Measurements from ENCODE around the gene NHP2. TPM values are rescaled to one million over a fixed set of nuclear protein-coding genes. Genes with fewer than 3 reads are reported as not detected.
"Not testable (repeated sequence)": the region's sequence is repeated elsewhere in the genome, so short reads cannot be mapped to it uniquely, and the experiment has no call there.

The NHP2 gene
- polyA plus RNA-seq (2012; ENCODE audit: low read depth, missing spikeins), result 273 TPM

- peak; percentile 55; the same call in 1 of the 2 replicates for TF ChIP-seq POLR2A (IDR thresholded peaks at IDR 0.05; ENCODE audit: low read depth, low read length)
- peak; percentile 45 for TF ChIP-seq PAX5 (IDR thresholded peaks at IDR 0.05; ENCODE audit: insufficient read depth, low read length, severe bottlenecking)
- TF ChIP-seq TAF1 (IDR thresholded peaks at IDR 0.05; ENCODE audit: low read depth, low read length), result no peak
- TF ChIP-seq POU2F2 (IDR thresholded peaks at IDR 0.05; ENCODE audit: low read depth, low read length), result 0 out of 2 replicates have a peak, but pooled peaks have one; percentile 56
- TF ChIP-seq POLR2AphosphoS5 (IDR thresholded peaks at IDR 0.05; ENCODE audit: low read depth, low read length), result peak; percentile 83
- peak; percentile 69 for TF ChIP-seq SPI1 (IDR thresholded peaks at IDR 0.05; ENCODE audit: low read depth, low read length)
- peak; percentile 99 for FAIRE-seq
- peak; percentile 91 for DNase-seq (ENCODE audit: insufficient read length, low spot score)
Observed at GRCh38 chr5:178153530-178154340, at the start of gene NHP2. TSS of gene NHP2 (minus strand) at chr5:178153885. CDS start at chr5:178153817, 68 bp downstream.

GRCh38 chr5:178202541-178202940 is 48.9 kb upstream of the NHP2 start:
- FAIRE-seq (no peak), DNase-seq (ENCODE audit: insufficient read length, low spot score) (no peak)
- TF ChIP-seq PAX5 (IDR thresholded peaks at IDR 0.05; ENCODE audit: insufficient read depth, low read length, severe bottlenecking), result no peak
- TF ChIP-seq SPI1 (IDR thresholded peaks at IDR 0.05; ENCODE audit: low read depth, low read length), result no peak
- no peak for TF ChIP-seq POU2F2 (IDR thresholded peaks at IDR 0.05; ENCODE audit: low read depth, low read length)
- no peak for TF ChIP-seq POLR2A (IDR thresholded peaks at IDR 0.05; ENCODE audit: low read depth, low read length)
- TF ChIP-seq TAF1 (IDR thresholded peaks at IDR 0.05; ENCODE audit: low read depth, low read length), result no peak
- TF ChIP-seq POLR2AphosphoS5 (IDR thresholded peaks at IDR 0.05; ENCODE audit: low read depth, low read length), result no peak

GRCh38 chr5:178201927-178202235 is 48.2 kb upstream of the NHP2 start:
- no peak for FAIRE-seq
- TF ChIP-seq POLR2A (IDR thresholded peaks at IDR 0.05; ENCODE audit: low read depth, low read length) (no peak), POLR2AphosphoS5 (IDR thresholded peaks at IDR 0.05; ENCODE audit: low read depth, low read length) (no peak), POU2F2 (IDR thresholded peaks at IDR 0.05; ENCODE audit: low read depth, low read length) (no peak), PAX5 (IDR thresholded peaks at IDR 0.05; ENCODE audit: insufficient read depth, low read length, severe bottlenecking) (no peak), TAF1 (IDR thresholded peaks at IDR 0.05; ENCODE audit: low read depth, low read length) (no peak), SPI1 (IDR thresholded peaks at IDR 0.05; ENCODE audit: low read depth, low read length) (no peak)
- no peak for DNase-seq (ENCODE audit: insufficient read length, low spot score)

DNA sequence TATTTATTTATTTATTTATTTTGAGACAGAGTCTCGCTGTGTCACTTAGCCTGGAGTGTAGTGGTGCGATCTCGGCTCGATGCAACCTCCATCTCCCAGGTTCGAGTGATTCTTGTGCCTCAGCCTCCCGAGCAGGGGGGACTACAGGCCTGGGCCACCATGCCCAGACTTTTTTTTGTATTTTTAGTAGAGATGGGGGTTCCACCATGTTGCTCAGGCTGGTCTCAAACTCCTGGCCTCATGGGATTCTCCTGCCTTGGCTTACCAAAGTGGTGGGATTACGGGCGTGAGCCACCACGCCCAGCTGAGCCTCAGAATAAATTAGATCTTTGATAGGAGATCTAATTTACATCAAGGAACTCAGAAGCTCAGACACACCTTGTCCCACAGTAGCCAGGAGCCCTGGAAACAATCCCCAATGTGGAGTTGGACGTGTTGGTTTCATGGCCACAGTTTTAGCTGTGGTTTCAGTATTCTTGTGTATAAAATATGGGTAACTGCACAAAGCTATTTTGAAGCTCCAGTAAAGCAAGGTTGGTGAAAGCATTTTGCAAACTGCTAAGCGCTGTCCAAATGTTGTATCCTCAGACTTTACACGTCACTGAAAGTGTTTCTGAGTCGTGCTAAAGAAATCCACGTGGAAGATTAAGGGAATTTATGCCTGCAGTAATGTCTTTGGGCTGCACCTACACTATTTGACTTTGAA is 47.7 kb upstream of the NHP2 start:
- FAIRE-seq (no peak), DNase-seq (ENCODE audit: insufficient read length, low spot score) (no peak)
- TF ChIP-seq POU2F2 (IDR thresholded peaks at IDR 0.05; ENCODE audit: low read depth, low read length) (no peak), SPI1 (IDR thresholded peaks at IDR 0.05; ENCODE audit: low read depth, low read length) (no peak), POLR2A (IDR thresholded peaks at IDR 0.05; ENCODE audit: low read depth, low read length) (no peak), PAX5 (IDR thresholded peaks at IDR 0.05; ENCODE audit: insufficient read depth, low read length, severe bottlenecking) (no peak), TAF1 (IDR thresholded peaks at IDR 0.05; ENCODE audit: low read depth, low read length) (no peak), POLR2AphosphoS5 (IDR thresholded peaks at IDR 0.05; ENCODE audit: low read depth, low read length) (no peak)

DNA sequence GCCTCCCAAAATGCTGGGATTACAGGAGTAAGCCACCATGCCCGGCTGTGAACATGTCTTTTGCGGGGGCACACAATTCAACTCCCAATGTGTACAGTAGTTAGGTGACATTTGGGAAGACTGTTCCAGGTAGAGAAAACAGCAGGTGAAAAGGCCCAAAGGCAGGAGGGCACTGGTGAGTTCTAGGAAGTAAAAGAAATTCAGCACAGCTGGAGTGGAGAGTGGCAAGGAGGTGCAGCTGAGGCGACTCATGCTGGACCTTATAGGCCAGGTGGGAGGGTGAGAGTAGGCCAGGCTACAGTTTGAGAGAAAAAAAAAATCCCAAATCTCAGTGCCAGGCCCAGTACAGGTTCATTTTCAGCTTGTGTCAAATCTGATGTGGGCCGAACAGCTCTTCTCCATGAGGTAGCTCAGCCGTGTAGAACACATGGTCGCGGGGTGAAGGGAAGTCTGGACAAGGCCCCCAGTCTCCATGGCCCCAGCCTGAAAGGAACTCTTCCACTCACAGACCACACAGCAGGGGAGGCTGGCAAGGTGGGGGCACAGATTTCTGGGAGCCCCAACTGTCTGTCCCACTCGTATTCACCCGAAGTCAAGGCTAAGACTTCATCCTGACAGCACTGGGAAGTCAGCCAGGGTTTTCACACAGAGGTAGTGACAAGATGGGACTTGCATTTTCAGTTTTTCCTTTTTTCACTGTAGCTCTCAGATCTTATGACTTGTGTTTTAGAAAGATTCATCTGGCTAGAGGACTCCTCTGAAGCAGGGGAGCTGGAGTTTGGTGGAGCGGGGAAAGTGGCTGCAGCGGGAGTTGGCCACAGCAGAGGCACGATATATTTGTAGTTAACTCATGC is 46.1 kb upstream of the NHP2 start:
- TF ChIP-seq TAF1 (IDR thresholded peaks at IDR 0.05; ENCODE audit: low read depth, low read length), result no peak
- DNase-seq (ENCODE audit: insufficient read length, low spot score) (no peak), FAIRE-seq (no peak)

DNA sequence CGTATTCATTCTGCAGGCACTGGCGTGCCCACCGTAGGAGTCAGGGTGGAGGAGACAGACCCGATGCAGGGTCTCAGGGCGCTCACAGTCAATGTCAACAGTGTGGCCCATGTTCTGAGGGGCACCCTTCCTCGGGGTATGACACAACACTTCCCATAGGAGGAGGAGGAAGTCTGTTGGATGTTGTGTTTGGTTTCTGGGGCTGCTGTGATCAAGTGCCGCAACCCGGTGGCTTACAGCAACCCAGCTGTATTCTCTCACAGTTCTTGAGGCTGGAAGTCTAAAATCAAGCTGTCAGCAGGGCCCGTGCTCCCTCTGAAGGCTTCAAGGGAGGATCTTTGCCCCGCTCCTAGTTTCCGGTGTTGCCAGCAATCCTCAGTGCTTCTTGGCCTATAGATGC is 45.0 kb upstream of the NHP2 start:
- DNase-seq (ENCODE audit: insufficient read length, low spot score) (no peak), FAIRE-seq (no peak)

GRCh38 chr5:178198151-178198550 is 44.5 kb upstream of the NHP2 start:
- not testable (repeated sequence) for DNase-seq (ENCODE audit: insufficient read length, low spot score); FAIRE-seq

More for the DNA sequence above, 45.0 kb upstream of the NHP2 start:
- TF ChIP-seq POLR2AphosphoS5 (IDR thresholded peaks at IDR 0.05; ENCODE audit: low read depth, low read length) (no peak), PAX5 (IDR thresholded peaks at IDR 0.05; ENCODE audit: insufficient read depth, low read length, severe bottlenecking) (no peak), POU2F2 (IDR thresholded peaks at IDR 0.05; ENCODE audit: low read depth, low read length) (no peak), SPI1 (IDR thresholded peaks at IDR 0.05; ENCODE audit: low read depth, low read length) (no peak), POLR2A (IDR thresholded peaks at IDR 0.05; ENCODE audit: low read depth, low read length) (no peak)

DNA sequence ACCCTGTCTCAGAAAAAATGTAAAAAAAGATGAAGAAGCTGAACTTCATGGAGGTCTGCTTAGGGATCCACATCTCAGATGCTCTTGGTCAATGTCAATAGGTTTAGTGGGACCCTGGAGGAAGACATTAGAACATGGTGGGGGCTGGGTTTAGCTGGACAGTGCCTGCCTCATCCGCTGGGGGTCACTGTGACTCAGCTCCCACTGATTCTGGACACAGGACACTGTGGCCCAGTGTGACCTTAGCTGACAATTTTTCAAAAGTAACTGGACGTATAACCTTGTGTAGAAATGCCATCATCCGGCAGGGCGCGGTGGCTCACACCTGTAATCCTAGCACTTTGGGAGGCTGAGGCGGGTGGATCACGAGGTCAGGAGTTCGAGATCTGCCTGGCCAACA is 43.3 kb upstream of the NHP2 start:
- FAIRE-seq (peak; percentile 9), DNase-seq (ENCODE audit: insufficient read length, low spot score) (no peak)
- TF ChIP-seq POLR2AphosphoS5 (IDR thresholded peaks at IDR 0.05; ENCODE audit: low read depth, low read length), result no peak

DNA sequence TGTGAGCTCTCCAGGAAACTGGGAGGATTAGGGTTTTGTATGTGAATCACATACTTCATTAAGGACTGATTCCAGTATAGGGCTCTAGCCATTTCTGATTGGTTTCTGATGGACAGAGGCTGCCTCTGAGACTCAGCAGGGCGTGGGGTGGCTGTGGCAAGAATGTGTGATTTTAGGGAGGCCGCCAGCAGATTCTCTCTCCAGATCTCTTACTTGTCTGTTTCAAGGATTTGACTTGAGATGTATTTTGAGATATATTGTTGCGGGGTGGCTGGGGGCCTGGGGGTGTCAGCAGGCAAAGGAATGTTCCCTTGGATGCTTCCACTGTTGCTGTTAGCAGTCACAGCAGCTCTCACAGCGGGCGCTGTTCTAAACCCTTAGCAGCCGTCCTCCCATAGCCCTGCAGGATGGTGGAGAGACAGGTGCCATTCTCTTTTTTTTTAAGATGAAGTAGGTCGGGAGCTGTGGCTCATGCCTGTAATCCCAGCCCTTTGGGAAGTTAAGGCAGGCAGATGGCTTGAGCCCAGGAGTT is 42.7 kb upstream of the NHP2 start:
- DNase-seq (ENCODE audit: insufficient read length, low spot score) (no peak), FAIRE-seq (no peak)
- TF ChIP-seq POU2F2 (IDR thresholded peaks at IDR 0.05; ENCODE audit: low read depth, low read length) (no peak), SPI1 (IDR thresholded peaks at IDR 0.05; ENCODE audit: low read depth, low read length) (no peak), POLR2AphosphoS5 (IDR thresholded peaks at IDR 0.05; ENCODE audit: low read depth, low read length) (no peak), TAF1 (IDR thresholded peaks at IDR 0.05; ENCODE audit: low read depth, low read length) (no peak), POLR2A (IDR thresholded peaks at IDR 0.05; ENCODE audit: low read depth, low read length) (no peak), PAX5 (IDR thresholded peaks at IDR 0.05; ENCODE audit: insufficient read depth, low read length, severe bottlenecking) (no peak)
